Fibroblast of pulmonary artery (primary cell): ENCODE data around the gene SLC30A3.

Source experiments
- DNase-seq: peaks from one replicate; pipeline ENCODE4 v3.0.0-alpha.2; 2010; ENCODE audit warnings: low read depth
- H3K4me3 ChIP-seq: replicated peaks from 2 replicates; pipeline ENCODE4 v1.5.1; 2011; ENCODE audit warnings: low read depth, mild to moderate bottlenecking, control low read depth, low read length, moderate library complexity
- CTCF ChIP-seq: IDR thresholded peaks from 2 replicates; pipeline ENCODE4 v1.5.1; 2011; ENCODE audit warnings: mild to moderate bottlenecking, control low read depth, low read length, inconsistent platforms; ENCODE audit errors: missing control alignments

The SLC30A3 gene

GRCh38 chr2:27233341-27233740 is 29.5 kb downstream of the SLC30A3 start:
- no peak overlapping the region for H3K4me3 ChIP-seq
- no peak for DNase-seq
- no peak for TF ChIP-seq CTCF

DNA sequence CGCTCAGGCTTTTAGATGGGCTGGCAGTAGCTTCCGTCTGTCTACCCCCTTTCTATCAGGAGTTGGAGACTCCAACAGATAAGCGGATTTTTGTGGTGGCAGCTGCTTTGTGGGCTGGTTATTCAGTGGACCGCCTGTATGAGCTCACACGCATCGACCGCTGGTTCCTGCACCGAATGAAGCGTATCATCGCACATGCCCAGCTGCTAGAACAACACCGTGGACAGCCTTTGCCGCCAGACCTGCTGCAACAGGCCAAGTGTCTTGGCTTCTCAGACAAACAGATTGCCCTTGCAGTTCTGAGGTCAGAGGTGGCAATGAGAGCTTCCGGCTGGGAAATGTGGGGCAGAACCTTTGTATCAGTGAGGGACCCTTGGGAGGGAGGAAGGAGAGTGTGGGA is 30.9 kb downstream of the SLC30A3 start:
- TF ChIP-seq CTCF = no peak
- no peak for DNase-seq
- no peak overlapping the region for H3K4me3 ChIP-seq

- no peak for TF ChIP-seq CTCF
- DNase-seq = no peak
- H3K4me3 ChIP-seq = no peak overlapping the region
Observed at GRCh38 chr2:27227501-27227900, 35.3 kb downstream of the SLC30A3 start.

GRCh38 chr2:27225526-27225925 is 37.3 kb downstream of the SLC30A3 start:
- no peak overlapping the region for H3K4me3 ChIP-seq
- no peak for DNase-seq
- no peak for TF ChIP-seq CTCF

- no peak overlapping the region for H3K4me3 ChIP-seq
- TF ChIP-seq CTCF = no peak
- no peak for DNase-seq
Observed at GRCh38 chr2:27223416-27223815, 39.4 kb downstream of the SLC30A3 start.

- no peak for TF ChIP-seq CTCF
- no peak overlapping the region for H3K4me3 ChIP-seq
- no peak for DNase-seq
Observed at GRCh38 chr2:27222407-27222806, 40.4 kb downstream of the SLC30A3 start.

DNA sequence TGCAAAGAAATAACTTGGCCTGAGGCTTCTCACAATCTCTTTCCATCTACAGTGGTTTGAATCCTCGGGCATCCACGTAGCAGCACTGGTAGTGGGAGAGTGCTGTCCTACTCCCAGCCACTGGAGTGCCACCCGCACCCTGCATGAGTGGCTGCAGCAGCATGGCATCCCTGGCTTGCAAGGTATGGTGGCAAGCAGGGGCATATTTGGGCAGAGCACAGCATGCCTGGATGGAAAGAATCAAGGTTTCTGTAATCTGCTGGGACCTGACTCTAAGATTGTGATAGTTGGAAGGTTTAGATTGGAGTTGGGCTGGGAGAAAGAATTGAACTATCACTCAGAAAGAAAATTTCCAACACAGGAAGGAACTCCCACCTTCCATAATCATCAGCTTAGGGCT is 41.7 kb downstream of the SLC30A3 start:
- DNase-seq = no peak
- no peak overlapping the region for H3K4me3 ChIP-seq
- TF ChIP-seq CTCF = no peak
